ENCODE data around the gene EPHA6. TPM values are rescaled to one million over a fixed set of nuclear protein-coding genes. Genes with fewer than 3 reads are reported as not detected.

The EPHA6 gene
- total RNA-seq, 4 donors from 2014 or later = 0.94 to 1.8 (median 1.00) TPM

- TF ChIP-seq CTCF (IDR thresholded peaks at IDR 0.05; ENCODE audit: low read depth) = no peak
Observed at GRCh38 chr3:97772926-97773325, 958.5 kb downstream of the EPHA6 start.

GRCh38 chr3:97778152-97778551 lies 963.8 kb downstream of the EPHA6 start:
- TF ChIP-seq CTCF (IDR thresholded peaks at IDR 0.05; ENCODE audit: low read depth) = no peak

GRCh38 chr3:97793420-97794019 lies 979.1 kb downstream of the EPHA6 start:
- no peak for TF ChIP-seq CTCF (IDR thresholded peaks at IDR 0.05; ENCODE audit: low read depth)

GRCh38 chr3:97795951-97796350 lies 981.6 kb downstream of the EPHA6 start:
- no peak for TF ChIP-seq CTCF (IDR thresholded peaks at IDR 0.05; ENCODE audit: low read depth)
